IMR-90 (cell line): ENCODE results near the gene KRT82. TPM values are rescaled to one million over a fixed set of nuclear protein-coding genes. Genes with fewer than 3 reads are reported as not detected.

Source experiments
- ATAC-seq: fragments of 200-7000 bp; cut with Tn5 transposase; 2 replicates; pipeline ENCODE4 v1.9.1; 2020; ENCODE audit warnings: low read depth, mild to moderate bottlenecking, moderate library complexity
- BruUV-seq: library from RNA; stranded (reverse); fragments of 400-500 nt; replicated peaks from 2 replicates; lab custom pipeline; 2021; lab: Mats Ljungman, UMichigan
- CTCF ChIA-PET: fragments of 300-600 bp; formaldehyde crosslinking; extraction: SDS; loops from one replicate; lab custom pipeline; 2021; ENCODE audit warnings: antibody characterized with exemption; lab: Yijun Ruan, JAX
- POLR2A ChIA-PET: fragments of 300-600 bp; sonication (Branson Sonifier 250); formaldehyde crosslinking; loops from one replicate; lab custom pipeline; 2022; ENCODE audit warnings: antibody characterized with exemption; ENCODE audit not compliant: unreplicated experiment; lab: Charles Lee
- DNase-seq: peaks from one replicate; pipeline ENCODE4 v3.0.0; 2013
- H2AFZ ChIP-seq: replicated peaks from 2 replicates; pipeline ENCODE3; 2013; ENCODE audit warnings: low read length, mild to moderate bottlenecking; ENCODE audit not compliant: poor library complexity
- H2AK5ac ChIP-seq: 2 replicates; pipeline ENCODE4 v1.6.1; 2013; ENCODE audit warnings: low read depth, low read length, inconsistent platforms
- H2AK9ac ChIP-seq: replicated peaks from 2 replicates; pipeline ENCODE3; 2013; ENCODE audit warnings: mild to moderate bottlenecking, low read depth, low read length, moderate library complexity; ENCODE audit not compliant: poor library complexity
- H2BK120ac ChIP-seq: 2 replicates; pipeline ENCODE4 v1.6.1; 2013; ENCODE audit warnings: low read depth, low read length, inconsistent platforms
- H2BK15ac ChIP-seq: 3 replicates; pipeline ENCODE4 v1.6.1; 2013; ENCODE audit warnings: low read depth, low read length, inconsistent platforms
- H2BK20ac ChIP-seq: 2 replicates; pipeline ENCODE4 v1.6.1; 2013; ENCODE audit warnings: low read depth, mild to moderate bottlenecking, inconsistent platforms, low read length, moderate library complexity
- H2BK5ac ChIP-seq: 2 replicates; pipeline ENCODE4 v1.6.1; 2013; ENCODE audit warnings: mild to moderate bottlenecking, low read depth, low read length, inconsistent platforms; ENCODE audit not compliant: poor library complexity, severe bottlenecking
- H3K14ac ChIP-seq: replicated peaks from 2 replicates; pipeline ENCODE4 v1.6.1; 2013; ENCODE audit warnings: low read depth, low read length, inconsistent platforms
- H3K18ac ChIP-seq: 2 replicates; pipeline ENCODE4 v1.6.1; 2013; ENCODE audit warnings: low read depth, low read length, control low read depth
- H3K23ac ChIP-seq: 2 replicates; pipeline ENCODE4 v1.6.1; 2013; ENCODE audit warnings: low read depth, low read length, inconsistent platforms
- H3K27ac ChIP-seq: 2 replicates; pipeline ENCODE4 v1.5.1; 2013; ENCODE audit warnings: mild to moderate bottlenecking, control low read depth, low read length; ENCODE audit not compliant: insufficient read depth
- H3K27me3 ChIP-seq: 2 replicates; pipeline ENCODE4 v1.6.1; 2013; ENCODE audit warnings: low read length; ENCODE audit not compliant: control insufficient read depth, insufficient read depth
- H3K36me3 ChIP-seq: 2 replicates; pipeline ENCODE4 v1.6.1; 2013; ENCODE audit warnings: low read length, mixed read lengths; ENCODE audit not compliant: control insufficient read depth, insufficient read depth
- H3K4ac ChIP-seq: 2 replicates; pipeline ENCODE4 v1.6.1; 2013; ENCODE audit warnings: low read depth, low read length, inconsistent platforms
- H3K4me1 ChIP-seq: 2 replicates; pipeline ENCODE4 v1.6.1; 2013; ENCODE audit warnings: low read length, mixed read lengths; ENCODE audit not compliant: control insufficient read depth, insufficient read depth
- H3K4me2 ChIP-seq: 2 replicates; pipeline ENCODE4 v1.6.1; 2013; ENCODE audit warnings: low read depth, mild to moderate bottlenecking, control low read depth, low read length, moderate library complexity
- H3K4me3 ChIP-seq: 2 replicates; pipeline ENCODE4 v1.5.1; 2013; ENCODE audit warnings: low read depth, mild to moderate bottlenecking, control low read depth, low read length, moderate library complexity; ENCODE audit not compliant: insufficient read depth
- H3K56ac ChIP-seq: 2 replicates; pipeline ENCODE4 v1.6.1; 2013; ENCODE audit warnings: low read length, inconsistent platforms; ENCODE audit not compliant: insufficient read depth; ENCODE audit errors: extremely low read depth
- H3K79me1 ChIP-seq, 2 experiments: 2 replicates each; pipeline ENCODE4 v1.6.1; 2013; ENCODE audit warnings: low read length in 2 of 2, inconsistent platforms in 1 of 2, low read depth in 1 of 2
- H3K9ac ChIP-seq: 2 replicates; pipeline ENCODE4 v1.6.1; 2013; ENCODE audit warnings: low read depth, low read length, control low read depth
- H3K9me1 ChIP-seq: 2 replicates; pipeline ENCODE4 v1.6.1; 2013; ENCODE audit warnings: low read length, inconsistent platforms; ENCODE audit not compliant: insufficient read depth
- H3K9me3 ChIP-seq: 2 replicates; pipeline ENCODE4 v1.6.1; 2013; ENCODE audit warnings: low read length; ENCODE audit not compliant: control insufficient read depth, insufficient read depth
- H4K20me1 ChIP-seq: 2 replicates; pipeline ENCODE4 v1.6.1; 2013; ENCODE audit warnings: low read length, inconsistent platforms; ENCODE audit not compliant: insufficient read depth
- H4K5ac ChIP-seq: 2 replicates; pipeline ENCODE4 v1.6.1; 2013; ENCODE audit warnings: mild to moderate bottlenecking, low read depth, low read length, control low read depth
- H4K8ac ChIP-seq, 2 experiments: 2 replicates each; pipeline ENCODE4 v1.6.1; 2013; ENCODE audit warnings: low read depth in 2 of 2, low read length in 2 of 2, control low read depth in 1 of 2, inconsistent platforms in 1 of 2
- H4K91ac ChIP-seq: 2 replicates; pipeline ENCODE4 v1.6.1; 2013; ENCODE audit warnings: low read depth, low read length, inconsistent platforms; ENCODE audit not compliant: insufficient read depth
- BHLHE40 ChIP-seq: fragments of 150-350 bp; IDR thresholded peaks from 2 replicates; pipeline ENCODE4 v1.6.1; 2016; ENCODE audit warnings: mild to moderate bottlenecking, low read depth, low read length
- FOS ChIP-seq: fragments of 150-350 bp; IDR thresholded peaks from 2 replicates; pipeline ENCODE4 v1.6.1; 2016; ENCODE audit warnings: low read depth, low read length
- MAZ ChIP-seq: IDR thresholded peaks from 2 replicates; pipeline ENCODE4 v1.6.1; 2012; ENCODE audit warnings: low read depth, mild to moderate bottlenecking, low read length, improper control_type of control experiment, moderate library complexity, borderline replicate concordance
- MXI1 ChIP-seq: IDR thresholded peaks from 2 replicates; pipeline ENCODE4 v1.6.1; 2012; ENCODE audit warnings: low read depth, mild to moderate bottlenecking, low read length, moderate library complexity, borderline replicate concordance
- NFE2L2 ChIP-seq: fragments of 150-350 bp; IDR thresholded peaks from 2 replicates; pipeline ENCODE4 v1.6.1; 2016; ENCODE audit warnings: low read depth, mild to moderate bottlenecking, low read length
- RAD21 ChIP-seq: IDR thresholded peaks from 2 replicates; pipeline ENCODE4 v1.6.1; 2012; ENCODE audit warnings: low read length, improper control_type of control experiment
- SMC3 ChIP-seq: fragments of 150-350 bp; IDR thresholded peaks from 2 replicates; pipeline ENCODE4 v1.6.1; 2016; ENCODE audit warnings: low read depth, mild to moderate bottlenecking, antibody characterized with exemption, low read length, moderate library complexity
- USF2 ChIP-seq: fragments of 150-350 bp; IDR thresholded peaks from 2 replicates; pipeline ENCODE4 v1.6.1; 2017; ENCODE audit warnings: mild to moderate bottlenecking, antibody characterized with exemption, low read length, low read depth
- WGBS, 2 experiments: methylation state at CpG; one replicate each; pipeline versions ENCODE4 v1.1.5 to v1.1.7; 2013; ENCODE audit warnings: missing lambda C conversion rate in 2 of 2; ENCODE audit not compliant: insufficient read length in 1 of 2; ENCODE audit errors: extremely low coverage in 2 of 2; 5-methylcytosine and 5-hydroxymethylcytosine counted together
- dilution Hi-C: fragments of 300-500 bp; cut with HindIII; formaldehyde crosslinking; loops from one replicate; pipeline ENCODE4 v1.14.3; 2018; ENCODE audit warnings: low sequenced_read_pairs; ENCODE audit not compliant: unreplicated experiment
- in situ Hi-C: fragments of 300-500 bp; cut with MboI; formaldehyde crosslinking; loops from 3 replicates; pipeline ENCODE4 v1.14.3; 2019; ENCODE audit warnings: low sequenced_read_pairs, inconsistent platforms, mixed read lengths
- intact Hi-C: fragments of 100-400 bp; cut with micrococcal nuclease; formaldehyde crosslinking; loops from 2 replicates; pipeline ENCODE4 v1.10.0; 2022
- polyA plus RNA-seq, 3 experiments: library from polyadenylated mRNA; depleted of rRNA; stranded (reverse); fragments of >200 nt; gene quantifications; 2 replicates each; pipeline ENCODE4 v1.2.3, GENCODE V29; 2012; ENCODE audit warnings: low replicate concordance in 1 of 3
- total RNA-seq: library from RNA; depleted of rRNA; stranded (reverse); fragments of >200 nt; gene quantifications from 2 replicates; pipeline ENCODE4 v1.2.3, GENCODE V29; 2012

KRT82 gene
- total and polyA plus RNA-seq, 2 of the 4 experiments (the other 2 are of a cell fraction), result not detected

DNA sequence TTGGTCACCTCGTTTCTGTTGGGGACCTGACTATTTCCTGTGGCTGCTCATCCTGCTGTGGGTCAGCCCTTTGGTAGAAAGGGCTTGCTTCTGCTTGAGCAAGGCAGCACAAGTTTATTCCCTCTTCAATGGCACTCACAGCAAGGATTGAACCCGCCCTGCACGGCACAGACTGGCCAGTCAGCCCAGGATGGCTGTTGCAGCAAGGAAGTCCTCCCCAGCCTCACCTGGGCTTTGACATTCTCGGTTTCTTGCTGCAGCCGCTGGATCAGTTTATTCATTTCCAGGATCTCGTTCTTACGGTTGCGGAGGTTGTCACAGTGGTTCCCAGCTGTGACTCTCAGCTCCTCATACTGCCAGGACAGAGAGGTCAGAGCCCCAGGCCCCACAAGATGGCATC lies 9.5 kb downstream of the KRT82 start:
- Histone ChIP-seq H3K4me1 (no peaks in the 10 kb centered on the region), H2AK9ac (no peak overlapping the region), H3K36me3 (no peaks in the 10 kb centered on the region), H2BK15ac (no peak overlapping the region), H3K23ac (no peak overlapping the region), H3K79me1 (no peaks in the 10 kb centered on the region), H3K18ac (no peak overlapping the region), H3K4me2 (no peak overlapping the region), H4K91ac (no peak overlapping the region), H4K5ac (no peak overlapping the region), H2BK5ac (no peak overlapping the region), H3K9me1 (no peaks in the 10 kb centered on the region), H2AFZ (no peak overlapping the region), H3K4ac (no peak overlapping the region), H2BK120ac (no peak overlapping the region), H3K9me3 (no peaks in the 10 kb centered on the region), H3K27ac (no peak overlapping the region), H3K27me3 (peaks cover 43% of the 10 kb centered on the region), H4K20me1 (no peaks in the 10 kb centered on the region), H3K9ac (no peak overlapping the region), H2AK5ac (no peak overlapping the region), H3K56ac (no peak overlapping the region), H3K4me3 (no peak overlapping the region), H4K8ac (no peak overlapping the region), H3K14ac (no peak overlapping the region), H2BK20ac (no peak overlapping the region)
- ATAC-seq, result no peak
- no TSS peak for BruUV-seq
- in situ Hi-C loops (no loop called here), dilution Hi-C loops (no loop called here), intact Hi-C loops (no loop called here)
- WGBS, 2 experiments, result 0% methylated on average over 1 of the region's 8 CpGs; no CpG with 5 or more reads in 1 of the 2 experiments
- POLR2A ChIA-PET, result no interaction called here
- no peak for DNase-seq
- CTCF ChIA-PET, result no interaction called here
- TF ChIP-seq SMC3 (no peak), MAZ (no peak), USF2 (no peak), NFE2L2 (no peak), MXI1 (no peak), FOS (no peak), RAD21 (no peak), BHLHE40 (no peak)
